ENCODE measurements around the gene ATP6V0A1.

GRCh38 chr17:42538482-42538881 is 79.8 kb downstream of the ATP6V0A1 start:
- TF ChIP-seq CTCF (IDR thresholded peaks at IDR 0.05; ENCODE audit: insufficient read depth, low read depth, low read length) = no peak
- no peak for TF ChIP-seq EZH2 (IDR thresholded peaks at IDR 0.05; ENCODE audit: insufficient read depth, low read length)
